Activated T-cell treated with anti-CD3 and anti-CD28 coated beads, Interleukin-2, amount 50 U/mL, for 72 hours (primary cell): ENCODE data around the gene TSHZ2. TPM values are rescaled to one million over a fixed set of nuclear protein-coding genes. Genes with fewer than 3 reads are reported as not detected.
"Not testable (repeated sequence)": the region's sequence is repeated elsewhere in the genome, so short reads cannot be mapped to it uniquely, and the experiment has no call there.

ENCODE experiments used
- ATAC-seq, 2 donors: fragments of 150-1000 bp; cut with Tn5 transposase; replicated peaks in 1 of 2; 2 replicates each; pipeline ENCODE4 v1.10.0; 2021; ENCODE audit warnings: moderate library complexity in 2 of 2, mild to moderate bottlenecking in 1 of 2
- DNase-seq, 2 donors: peaks; one replicate each; pipeline ENCODE4 v3.0.0; 2021 to 2022; ENCODE audit warnings: mixed read lengths in 1 of 2
- H3K27ac Mint-ChIP-seq: one replicate; pipeline ENCODE4 v1.8.0; 2022; ENCODE audit warnings: mild to moderate bottlenecking, moderate library complexity, mixed read lengths
- H3K27me3 Mint-ChIP-seq: one replicate; pipeline ENCODE4 v1.8.0; 2022; ENCODE audit warnings: low read depth, mixed read lengths
- H3K36me3 Mint-ChIP-seq, 2 donors: one replicate each; pipeline ENCODE4 v1.8.0; 2022; ENCODE audit warnings: mixed read lengths in 2 of 2, mild to moderate bottlenecking in 1 of 2; ENCODE audit not compliant: insufficient read depth in 2 of 2
- H3K4me1 Mint-ChIP-seq: one replicate; pipeline ENCODE4 v1.8.0; 2022; ENCODE audit warnings: low read depth, mixed read lengths
- H3K4me3 Mint-ChIP-seq, 2 donors: one replicate each; pipeline ENCODE4 v1.8.0; 2022; ENCODE audit warnings: mild to moderate bottlenecking in 2 of 2, mixed read lengths in 2 of 2, moderate library complexity in 2 of 2
- H3K9me3 Mint-ChIP-seq, 2 donors: one replicate each; pipeline ENCODE4 v1.8.0; 2022; ENCODE audit warnings: mixed read lengths in 2 of 2
- total RNA-seq, 2 donors: library from RNA; stranded (reverse); gene quantifications; one replicate each; pipeline ENCODE4 v1.2.3, GENCODE V29; 2022

TSHZ2 gene
- total RNA-seq, 2 donors from 2014 or later: 29.3 to 56.7 TPM

GRCh38 chr20:53454675-53455276 lies 482.6 kb downstream of the TSHZ2 start:
- Mint-ChIP-seq H3K4me3 (no peak overlapping the region), H3K27ac (no peak overlapping the region), H3K4me1 (no peaks in the 10 kb centered on the region), H3K36me3 (peaks cover 14 to 15% of the 10 kb centered on the region in 2 donors), H3K9me3 (peaks cover 12 to 15% of the 10 kb centered on the region in 2 donors), H3K27me3 (no peaks in the 10 kb centered on the region)
- ATAC-seq: no peak
- DNase-seq: no peak

- H3K36me3 Mint-ChIP-seq: peaks cover 0 to 2% of the 10 kb centered on the region in 2 donors
- ATAC-seq (no peak), DNase-seq (no peak)
- no peak overlapping the region for H3K4me3 Mint-ChIP-seq
- H3K27ac Mint-ChIP-seq: no peak overlapping the region
- H3K27me3 Mint-ChIP-seq: no peaks in the 10 kb centered on the region
- no peaks in the 10 kb centered on the region for H3K4me1 Mint-ChIP-seq
- no peaks in the 10 kb centered on the region for H3K9me3 Mint-ChIP-seq
Measured at GRCh38 chr20:53463101-53463972, 491.2 kb downstream of the TSHZ2 start.

GRCh38 chr20:53466279-53466678 lies 494.1 kb downstream of the TSHZ2 start:
- H3K4me1 Mint-ChIP-seq: no peaks in the 10 kb centered on the region
- H3K4me3 Mint-ChIP-seq: no peak overlapping the region
- no peak for DNase-seq
- no peaks in the 10 kb centered on the region for H3K9me3 Mint-ChIP-seq
- H3K27me3 Mint-ChIP-seq: no peaks in the 10 kb centered on the region
- H3K36me3 Mint-ChIP-seq: no peaks in the 10 kb centered on the region
- ATAC-seq: no peak
- H3K27ac Mint-ChIP-seq: no peak overlapping the region

- Mint-ChIP-seq H3K4me1 (peaks cover 3% of the 10 kb centered on the region), H3K27me3 (no peaks in the 10 kb centered on the region), H3K9me3 (peaks cover 0 to 3% of the 10 kb centered on the region in 2 donors), H3K27ac (no peak overlapping the region), H3K36me3 (peaks cover 6 to 7% of the 10 kb centered on the region in 2 donors), H3K4me3 (no peak overlapping the region)
- DNase-seq: no peak
- no peak for ATAC-seq
Measured at GRCh38 chr20:53468587-53468986, 496.4 kb downstream of the TSHZ2 start.

- not testable (repeated sequence) for H3K27me3 Mint-ChIP-seq, H3K27ac Mint-ChIP-seq, H3K36me3 Mint-ChIP-seq, H3K9me3 Mint-ChIP-seq, H3K4me3 Mint-ChIP-seq, DNase-seq, H3K4me1 Mint-ChIP-seq, ATAC-seq
Measured at GRCh38 chr20:53472859-53473258, 500.7 kb downstream of the TSHZ2 start.

- Mint-ChIP-seq H3K27me3 (no peaks in the 10 kb centered on the region), H3K27ac (no peak overlapping the region), H3K4me1 (no peaks in the 10 kb centered on the region), H3K9me3 (no peaks in the 10 kb centered on the region), H3K4me3 (no peak overlapping the region), H3K36me3 (no peaks in the 10 kb centered on the region)
- DNase-seq: no peak
- ATAC-seq: no peak
Measured at GRCh38 chr20:53480913-53481312, 508.8 kb downstream of the TSHZ2 start.

GRCh38 chr20:53487461-53488200 lies 515.5 kb downstream of the TSHZ2 start:
- ATAC-seq (no peak), DNase-seq (no peak)
- Mint-ChIP-seq H3K4me3 (no peak overlapping the region), H3K36me3 (no peaks in the 10 kb centered on the region), H3K9me3 (no peaks in the 10 kb centered on the region), H3K27ac (no peak overlapping the region), H3K4me1 (peaks cover 17% of the 10 kb centered on the region), H3K27me3 (no peaks in the 10 kb centered on the region)

GRCh38 chr20:53488775-53489272 lies 516.7 kb downstream of the TSHZ2 start:
- Mint-ChIP-seq H3K9me3 (no peaks in the 10 kb centered on the region), H3K4me3 (no peak overlapping the region), H3K36me3 (no peaks in the 10 kb centered on the region), H3K4me1 (peaks cover 17% of the 10 kb centered on the region), H3K27ac (no peak overlapping the region), H3K27me3 (no peaks in the 10 kb centered on the region)
- ATAC-seq: no peak
- DNase-seq: no peak

- Mint-ChIP-seq H3K9me3 (no peaks in the 10 kb centered on the region), H3K4me1 (peaks cover 17% of the 10 kb centered on the region), H3K4me3 (no peak overlapping the region), H3K27ac (no peak overlapping the region), H3K36me3 (no peaks in the 10 kb centered on the region), H3K27me3 (no peaks in the 10 kb centered on the region)
- DNase-seq (no peak), ATAC-seq (no peak)
Measured at GRCh38 chr20:53489528-53489927, 517.4 kb downstream of the TSHZ2 start.

- DNase-seq: no peak
- H3K4me3 Mint-ChIP-seq: no peak overlapping the region
- peaks cover 17% of the 10 kb centered on the region for H3K4me1 Mint-ChIP-seq
- H3K9me3 Mint-ChIP-seq: no peaks in the 10 kb centered on the region
- H3K27ac Mint-ChIP-seq: no peak overlapping the region
- no peaks in the 10 kb centered on the region for H3K36me3 Mint-ChIP-seq
- ATAC-seq: no peak
- H3K27me3 Mint-ChIP-seq: peaks cover 6% of the 10 kb centered on the region
Measured at GRCh38 chr20:53490620-53491019, 518.5 kb downstream of the TSHZ2 start.

- DNase-seq (no peak), ATAC-seq (no peak)
- Mint-ChIP-seq H3K4me1 (peaks cover 17% of the 10 kb centered on the region), H3K27ac (no peak overlapping the region), H3K4me3 (peak overlapping the region in 1 of 2 donors; percentile 40), H3K9me3 (no peaks in the 10 kb centered on the region), H3K36me3 (no peaks in the 10 kb centered on the region), H3K27me3 (peaks cover 6% of the 10 kb centered on the region)
Measured at GRCh38 chr20:53491462-53491861, 519.3 kb downstream of the TSHZ2 start.

- H3K9me3 Mint-ChIP-seq: peaks cover 0 to 6% of the 10 kb centered on the region in 2 donors
- H3K27ac Mint-ChIP-seq: no peak overlapping the region
- no peak for ATAC-seq
- peaks cover 0 to 3% of the 10 kb centered on the region in 2 donors for H3K36me3 Mint-ChIP-seq
- peaks cover 17% of the 10 kb centered on the region for H3K4me1 Mint-ChIP-seq
- no peak for DNase-seq
- H3K4me3 Mint-ChIP-seq: no peak overlapping the region
- H3K27me3 Mint-ChIP-seq: peaks cover 13% of the 10 kb centered on the region
Measured at GRCh38 chr20:53492212-53492611, 520.1 kb downstream of the TSHZ2 start.

GRCh38 chr20:53493311-53493857 lies 521.2 kb downstream of the TSHZ2 start:
- no peak overlapping the region for H3K27ac Mint-ChIP-seq
- H3K9me3 Mint-ChIP-seq: peaks cover 0 to 6% of the 10 kb centered on the region in 2 donors
- H3K36me3 Mint-ChIP-seq: peaks cover 3% of the 10 kb centered on the region in 2 donors
- no peak overlapping the region for H3K4me3 Mint-ChIP-seq
- no peak for DNase-seq
- ATAC-seq: no peak
- peaks cover 15% of the 10 kb centered on the region for H3K27me3 Mint-ChIP-seq
- H3K4me1 Mint-ChIP-seq: peaks cover 17% of the 10 kb centered on the region
